ENCODE results near the gene RFX8.

DNA sequence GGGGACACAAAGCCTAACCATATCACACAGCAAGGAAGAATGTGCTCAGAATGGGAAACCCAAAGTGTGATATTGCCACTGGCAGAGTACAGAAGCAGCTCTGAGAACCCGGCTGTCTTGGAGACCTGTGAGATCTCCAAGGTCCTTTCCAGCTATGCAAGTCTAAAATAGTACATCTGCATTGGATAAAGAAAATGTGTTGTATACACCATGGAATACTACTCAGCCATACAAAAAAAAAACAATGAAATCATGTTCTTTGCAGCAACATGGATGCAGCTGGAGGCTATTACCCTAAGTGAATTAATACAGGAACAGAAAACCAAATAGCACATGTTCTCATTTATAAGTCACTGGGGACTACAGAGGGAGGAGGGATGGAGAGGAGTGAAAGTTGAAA is 36.5 kb upstream of the RFX8 start:
- TF ChIP-seq, protein P1, sequence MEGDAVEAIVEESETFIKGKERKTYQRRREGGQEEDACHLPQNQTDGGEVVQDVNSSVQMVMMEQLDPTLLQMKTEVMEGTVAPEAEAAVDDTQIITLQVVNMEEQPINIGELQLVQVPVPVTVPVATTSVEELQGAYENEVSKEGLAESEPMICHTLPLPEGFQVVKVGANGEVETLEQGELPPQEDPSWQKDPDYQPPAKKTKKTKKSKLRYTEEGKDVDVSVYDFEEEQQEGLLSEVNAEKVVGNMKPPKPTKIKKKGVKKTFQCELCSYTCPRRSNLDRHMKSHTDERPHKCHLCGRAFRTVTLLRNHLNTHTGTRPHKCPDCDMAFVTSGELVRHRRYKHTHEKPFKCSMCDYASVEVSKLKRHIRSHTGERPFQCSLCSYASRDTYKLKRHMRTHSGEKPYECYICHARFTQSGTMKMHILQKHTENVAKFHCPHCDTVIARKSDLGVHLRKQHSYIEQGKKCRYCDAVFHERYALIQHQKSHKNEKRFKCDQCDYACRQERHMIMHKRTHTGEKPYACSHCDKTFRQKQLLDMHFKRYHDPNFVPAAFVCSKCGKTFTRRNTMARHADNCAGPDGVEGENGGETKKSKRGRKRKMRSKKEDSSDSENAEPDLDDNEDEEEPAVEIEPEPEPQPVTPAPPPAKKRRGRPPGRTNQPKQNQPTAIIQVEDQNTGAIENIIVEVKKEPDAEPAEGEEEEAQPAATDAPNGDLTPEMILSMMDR (IDR thresholded peaks at IDR 0.05; ENCODE audit: low read length) = no peak
- TF ChIP-seq EZH2 (optimal IDR thresholded peaks at IDR 0.05; ENCODE audit: low read depth, low read length) = no peak

All from MM.1S (cell line).